Fibroblast of peridontal ligament (primary cell): ENCODE measurements around the gene UCHL3.

Source experiments
- DNase-seq: peaks from one replicate; pipeline ENCODE4 v3.0.0-alpha.2; 2010; ENCODE audit errors: extremely low read depth

UCHL3 gene

GRCh38 chr13:75547917-75548316 is 1.7 kb upstream of the UCHL3 start:
- DNase-seq = no peak

- peak; percentile 73 for DNase-seq
Measured at GRCh38 chr13:75550159-75550567, 572 bp downstream of the UCHL3 start.

GRCh38 chr13:75554464-75554863 is 4.9 kb downstream of the UCHL3 start:
- DNase-seq = no peak

- no peak for DNase-seq
Measured at GRCh38 chr13:75554981-75555380, 5.4 kb downstream of the UCHL3 start.

DNA sequence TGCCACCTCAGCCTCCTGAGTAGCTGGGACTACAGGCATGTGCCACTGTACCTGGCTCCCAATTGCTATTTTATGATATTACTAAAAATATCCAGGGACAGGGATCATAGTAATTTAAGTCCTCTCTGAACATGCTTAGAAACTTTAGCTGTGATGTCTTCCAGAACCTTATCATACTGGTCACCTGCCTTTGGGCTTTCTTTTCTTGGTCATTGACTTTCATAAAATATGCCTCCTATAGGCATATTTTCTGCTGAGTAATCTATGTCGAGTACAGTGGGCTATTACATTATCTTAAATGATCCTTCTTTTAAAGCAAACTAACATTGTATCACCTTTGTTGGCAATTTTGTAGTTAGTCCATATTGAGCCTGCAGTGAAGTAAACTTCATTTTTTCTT is 6.2 kb downstream of the UCHL3 start:
- DNase-seq = no peak

DNA sequence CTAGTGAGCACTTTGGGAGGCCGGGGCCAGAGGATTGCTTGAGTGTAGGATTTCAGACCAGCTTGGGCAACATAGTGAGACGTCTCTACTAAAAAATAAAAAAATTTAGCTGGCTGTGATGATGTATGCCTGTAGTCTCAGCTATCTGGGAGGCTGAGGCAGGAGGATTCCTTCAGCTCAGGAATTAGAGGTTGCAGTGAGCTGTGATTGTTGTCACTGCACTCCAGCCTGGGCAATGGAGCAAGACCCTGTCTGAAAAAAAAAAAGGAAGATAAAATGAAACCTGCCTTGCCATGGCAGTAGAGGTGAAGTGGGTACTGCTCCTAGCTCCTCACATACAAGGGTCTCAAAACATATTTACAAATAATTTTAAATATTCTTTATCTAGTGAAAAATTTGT is 7.4 kb downstream of the UCHL3 start:
- no peak for DNase-seq

- no peak for DNase-seq
Measured at GRCh38 chr13:75558145-75558840, 8.7 kb downstream of the UCHL3 start.

GRCh38 chr13:75566658-75567057 is 17.1 kb downstream of the UCHL3 start:
- DNase-seq = peak; percentile 81

DNA sequence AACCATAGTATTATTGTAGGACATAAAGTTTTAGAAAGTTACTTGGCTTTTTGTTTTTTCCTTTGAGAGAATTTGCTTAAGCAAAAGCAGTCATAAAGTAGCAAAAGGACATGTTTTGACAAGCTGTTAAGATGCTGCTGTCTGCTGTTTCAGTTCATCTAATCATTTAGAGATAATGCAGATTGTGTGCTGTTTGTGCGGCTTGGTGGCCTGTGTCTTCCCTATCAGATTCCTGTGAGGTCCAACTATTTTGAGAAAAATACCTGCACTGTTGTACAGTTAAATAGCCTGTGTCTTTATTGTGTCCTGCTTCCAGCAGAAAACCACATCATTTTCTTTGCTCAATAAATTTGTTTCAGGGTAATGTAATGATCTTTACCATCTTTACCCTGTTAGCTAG is 20.0 kb downstream of the UCHL3 start:
- no peak for DNase-seq

GRCh38 chr13:75579529-75579928 is 29.9 kb downstream of the UCHL3 start:
- DNase-seq = no peak

DNA sequence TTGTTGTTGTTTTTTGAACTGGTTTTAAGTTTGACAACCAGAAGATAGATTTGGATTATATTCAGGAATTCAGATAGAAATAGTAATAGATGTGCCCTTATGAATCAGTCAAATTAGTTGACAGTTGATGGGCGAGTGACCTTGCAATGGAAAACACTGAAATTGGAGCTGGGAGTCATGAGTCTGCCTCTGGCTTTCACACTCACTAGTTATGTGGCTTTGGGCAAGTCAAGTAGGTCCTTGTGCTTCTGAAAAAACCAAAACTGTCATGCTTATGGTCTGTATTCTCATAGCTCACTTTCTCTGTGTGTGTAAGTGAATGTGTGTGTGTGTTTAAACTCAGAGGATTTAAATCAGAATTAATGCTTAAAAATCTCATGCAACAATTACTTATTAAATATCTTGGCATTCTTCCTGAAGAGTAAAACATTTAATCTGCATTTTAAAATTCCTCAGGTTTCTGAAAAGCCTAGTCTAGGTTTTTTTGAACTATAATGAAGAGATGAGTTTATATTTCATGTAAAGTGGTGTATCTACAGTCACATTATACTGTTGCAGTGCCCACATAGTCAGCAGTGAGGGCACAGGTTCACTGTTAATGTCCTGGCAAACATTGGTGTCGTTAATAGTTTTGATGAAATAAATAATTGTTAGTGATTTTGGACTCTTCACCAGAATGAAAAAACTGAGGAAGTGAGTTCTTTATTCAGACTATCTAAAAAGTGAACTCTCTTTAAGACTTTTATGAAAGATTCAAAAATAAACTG is 32.5 kb downstream of the UCHL3 start:
- peak; percentile 44 for DNase-seq

GRCh38 chr13:75583091-75583490 is 33.5 kb downstream of the UCHL3 start:
- peak; percentile 55 for DNase-seq

DNA sequence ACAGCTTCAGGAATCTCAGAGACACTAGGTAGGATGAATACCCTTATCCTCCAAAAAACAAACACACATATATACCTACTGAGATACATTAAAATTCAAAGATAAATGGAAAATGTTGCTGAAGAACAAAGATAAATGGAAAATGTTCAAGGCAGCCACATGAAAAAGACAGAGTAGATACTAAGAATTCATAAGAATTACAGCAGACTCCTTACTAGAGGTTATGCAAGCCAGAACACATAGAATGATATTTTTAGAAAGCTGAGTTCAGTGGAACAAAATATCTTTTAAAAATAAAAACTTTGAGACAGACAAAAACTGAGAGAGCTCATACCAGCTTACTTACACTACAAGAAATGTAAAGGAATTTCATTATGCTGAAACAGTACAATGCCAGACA is 35.6 kb downstream of the UCHL3 start:
- DNase-seq = no peak

DNA sequence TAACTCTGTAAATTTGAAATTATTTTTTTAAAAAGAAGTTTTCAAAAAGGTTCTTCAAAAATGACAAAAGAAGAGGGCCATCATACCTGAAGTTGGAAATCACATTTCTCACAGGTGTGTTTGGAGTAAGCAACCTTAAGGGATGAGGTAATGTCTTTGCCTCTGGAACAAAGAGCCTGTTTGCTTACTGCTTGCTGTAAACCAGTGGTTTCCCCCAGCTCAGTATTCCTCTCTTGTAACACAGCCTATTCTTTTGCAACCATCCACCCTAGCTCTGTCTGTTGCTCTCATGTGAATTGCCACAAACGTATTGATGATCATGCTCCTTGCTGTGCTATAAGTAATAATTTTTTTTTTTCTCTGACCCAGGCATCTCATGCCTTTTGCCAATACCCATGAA is 38.1 kb downstream of the UCHL3 start:
- no peak for DNase-seq

DNA sequence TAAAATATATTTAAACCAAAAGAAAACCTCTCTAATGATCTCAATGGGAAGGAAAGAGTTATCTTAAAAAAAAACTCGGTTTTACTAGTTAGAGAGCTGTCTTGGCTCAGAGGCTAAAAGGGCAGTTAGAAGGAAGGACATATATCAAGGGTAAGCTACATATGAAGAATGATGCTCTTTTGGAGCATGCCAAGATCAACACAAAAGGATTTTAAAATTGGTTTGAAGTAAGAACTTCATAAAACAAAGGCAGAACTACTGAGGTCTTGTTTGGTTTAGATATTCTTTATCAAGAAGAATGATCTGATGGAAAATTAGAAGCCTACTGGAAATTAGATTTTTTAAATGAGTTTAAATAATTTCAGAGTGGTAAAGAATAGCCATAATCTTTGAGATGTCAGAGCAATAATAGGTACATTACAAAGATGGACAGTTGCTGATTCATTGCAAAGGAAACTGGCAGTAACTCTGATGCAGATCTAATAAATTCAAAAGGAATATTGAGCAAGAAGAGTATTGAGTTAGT is 47.1 kb downstream of the UCHL3 start:
- no peak for DNase-seq

- DNase-seq = no peak
Measured at GRCh38 chr13:75600371-75600770, 50.8 kb downstream of the UCHL3 start.

GRCh38 chr13:75603038-75603437 is 53.4 kb downstream of the UCHL3 start:
- DNase-seq = no peak

GRCh38 chr13:75607447-75607846 is 57.9 kb downstream of the UCHL3 start:
- DNase-seq = no peak

DNA sequence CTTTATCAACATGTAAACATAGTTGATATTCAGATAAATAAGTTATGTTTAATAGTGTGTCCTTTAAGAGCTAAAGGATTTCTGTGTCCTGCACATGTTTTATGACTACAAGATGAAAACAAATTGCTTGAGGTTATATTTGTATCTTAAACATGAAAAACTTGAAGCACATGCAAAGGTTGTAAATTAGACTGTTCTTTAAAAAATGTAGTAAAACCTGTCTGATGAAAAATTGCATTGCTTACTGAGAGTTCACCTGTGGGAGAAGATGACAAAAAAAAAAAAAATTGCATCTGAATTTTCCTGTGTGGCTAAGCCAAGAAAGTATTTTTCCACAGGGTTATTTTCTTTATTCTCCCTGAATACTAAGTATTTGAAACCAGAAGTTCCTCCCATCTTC is 60.9 kb downstream of the UCHL3 start:
- DNase-seq = no peak

GRCh38 chr13:75612354-75612753 is 62.8 kb downstream of the UCHL3 start:
- DNase-seq = no peak

- no peak for DNase-seq
Measured at GRCh38 chr13:75617230-75617629, 67.6 kb downstream of the UCHL3 start.

- peak; percentile 39 for DNase-seq
Measured at GRCh38 chr13:75618308-75618707, 68.7 kb downstream of the UCHL3 start.

GRCh38 chr13:75620020-75620419 is 70.4 kb downstream of the UCHL3 start:
- no peak for DNase-seq
